ENCODE measurements around the gene CTR9. TPM values are rescaled to one million over a fixed set of nuclear protein-coding genes. Genes with fewer than 3 reads are reported as not detected.

CTR9 gene
- total and polyA plus RNA-seq, 2 experiments from 2014 or later = 23.2 to 35.9 TPM

GRCh38 chr11:10730151-10730550, 20.9 kb upstream of the CTR9 start:
- Histone ChIP-seq H3K27me3 (no peaks in the 10 kb centered on the region), H3K9me3 (ENCODE audit: low read depth) (no peaks in the 10 kb centered on the region), H3K4me3 (no peak overlapping the region), H3K36me3 (no peaks in the 10 kb centered on the region), H3K4me1 (ENCODE audit: low read depth) (no peaks in the 10 kb centered on the region), H3K27ac (no peak overlapping the region)
- DNase-seq (ENCODE audit: low read depth in 1 of 2, low spot score in 1 of 2) = no peak
- TF ChIP-seq CTCF (IDR thresholded peaks at IDR 0.05; ENCODE audit: low read depth, low read length) = no peak

- Histone ChIP-seq H3K27me3 (no peaks in the 10 kb centered on the region), H3K36me3 (no peaks in the 10 kb centered on the region), H3K4me1 (ENCODE audit: low read depth) (no peaks in the 10 kb centered on the region), H3K27ac (no peak overlapping the region), H3K9me3 (ENCODE audit: low read depth) (no peaks in the 10 kb centered on the region), H3K4me3 (no peak overlapping the region)
- no peak for TF ChIP-seq CTCF (IDR thresholded peaks at IDR 0.05; ENCODE audit: low read depth, low read length)
- peak in 1 of 2 donors; percentile 7 for DNase-seq (ENCODE audit: low read depth in 1 of 2, low spot score in 1 of 2)
Measured at GRCh38 chr11:10731064-10731680, 19.9 kb upstream of the CTR9 start.

- peak; percentile 94 to 99 for DNase-seq (ENCODE audit: low read depth in 1 of 2, low spot score in 1 of 2)
- peak; percentile 98 for TF ChIP-seq CTCF (IDR thresholded peaks at IDR 0.05; ENCODE audit: low read depth, low read length)
- no peaks in the 10 kb centered on the region for H3K27me3 ChIP-seq
- H3K27ac ChIP-seq = no peak overlapping the region
- no peaks in the 10 kb centered on the region for H3K4me1 ChIP-seq (ENCODE audit: low read depth)
- no peak overlapping the region for H3K4me3 ChIP-seq
- H3K36me3 ChIP-seq = no peaks in the 10 kb centered on the region
- no peaks in the 10 kb centered on the region for H3K9me3 ChIP-seq (ENCODE audit: low read depth)
Measured at GRCh38 chr11:10735481-10736475, 15.3 kb upstream of the CTR9 start.

- no peaks in the 10 kb centered on the region for H3K9me3 ChIP-seq (ENCODE audit: low read depth)
- no peaks in the 10 kb centered on the region for H3K36me3 ChIP-seq
- H3K27me3 ChIP-seq = no peaks in the 10 kb centered on the region
- H3K27ac ChIP-seq = no peak overlapping the region
- DNase-seq (ENCODE audit: low read depth in 1 of 2, low spot score in 1 of 2) = peak in 1 of 2 donors; percentile 33
- TF ChIP-seq CTCF (IDR thresholded peaks at IDR 0.05; ENCODE audit: low read depth, low read length) = no peak
- no peak overlapping the region for H3K4me3 ChIP-seq
- H3K4me1 ChIP-seq (ENCODE audit: low read depth) = peaks cover 3% of the 10 kb centered on the region
Measured at GRCh38 chr11:10742460-10743208, 8.4 kb upstream of the CTR9 start.

GRCh38 chr11:10743354-10744000, 7.6 kb upstream of the CTR9 start:
- TF ChIP-seq CTCF (IDR thresholded peaks at IDR 0.05; ENCODE audit: low read depth, low read length) = no peak
- Histone ChIP-seq H3K4me3 (no peak overlapping the region), H3K4me1 (ENCODE audit: low read depth) (peaks cover 3% of the 10 kb centered on the region), H3K9me3 (ENCODE audit: low read depth) (no peaks in the 10 kb centered on the region), H3K27me3 (no peaks in the 10 kb centered on the region), H3K36me3 (no peaks in the 10 kb centered on the region), H3K27ac (no peak overlapping the region)
- no peak for DNase-seq (ENCODE audit: low read depth in 1 of 2, low spot score in 1 of 2)

Data from cardiac muscle cell (in vitro differentiated cells and primary cell).